Pons (tissue), 1 donor: ENCODE measurements around the gene CDH18.
A peak's percentile ranks its signal among the peaks of the same experiment; 100 is the strongest.

ENCODE experiments used
- DNase-seq: peaks from one replicate; pipeline ENCODE4 v3.0.0-alpha.2; 2016; ENCODE audit warnings: low spot score

Gene CDH18

GRCh38 chr5:19733612-19734495 is 254.1 kb downstream of the CDH18 start:
- no peak for DNase-seq

GRCh38 chr5:19728571-19728970 is 259.4 kb downstream of the CDH18 start:
- DNase-seq, result no peak

GRCh38 chr5:19719109-19719508 is 268.9 kb downstream of the CDH18 start:
- no peak for DNase-seq

GRCh38 chr5:19713740-19714139 is 274.3 kb downstream of the CDH18 start:
- DNase-seq, result no peak

DNA sequence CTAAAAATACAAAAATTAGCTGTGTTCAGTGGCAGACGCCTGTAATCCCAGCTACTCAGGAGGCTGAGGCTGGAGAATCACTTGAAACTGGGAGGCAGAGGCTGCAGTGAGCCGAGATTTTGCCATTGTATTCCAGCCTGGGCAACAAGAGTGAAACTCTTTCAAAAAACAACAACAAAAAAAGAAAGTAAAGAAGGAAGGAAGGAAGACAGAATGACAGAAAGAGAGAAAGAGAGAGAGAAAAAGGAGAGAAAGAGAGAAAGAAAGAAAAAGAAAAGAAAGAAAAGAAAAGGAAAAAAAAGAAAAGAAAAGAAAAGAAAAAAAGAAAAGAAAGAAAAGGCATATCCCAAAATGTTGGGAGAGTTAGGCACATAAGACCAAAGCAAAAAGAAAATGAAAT is 278.6 kb downstream of the CDH18 start:
- no peak for DNase-seq

GRCh38 chr5:19706776-19707175 is 281.2 kb downstream of the CDH18 start:
- no peak for DNase-seq

GRCh38 chr5:19701731-19702130 is 286.3 kb downstream of the CDH18 start:
- no peak for DNase-seq

- no peak for DNase-seq
Measured at GRCh38 chr5:19694949-19695611, 292.9 kb downstream of the CDH18 start.

DNA sequence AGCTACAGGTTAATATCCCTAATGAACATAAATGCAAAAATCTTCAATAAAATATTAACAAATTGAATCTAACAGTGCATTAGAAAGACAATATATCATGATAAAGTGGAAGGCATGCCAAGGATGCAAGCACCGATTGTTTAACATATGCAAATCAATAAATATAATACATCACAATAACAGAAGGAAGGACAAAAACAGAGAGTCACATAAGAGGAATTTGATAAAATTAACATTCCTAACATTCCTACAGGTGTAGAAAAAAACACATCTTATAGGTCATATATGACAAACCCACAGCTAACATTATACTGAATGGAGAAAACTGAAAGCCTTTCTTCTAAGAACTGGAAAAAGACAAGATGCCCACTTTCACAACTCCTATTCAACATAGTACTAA is 297.0 kb downstream of the CDH18 start:
- DNase-seq, result no peak

GRCh38 chr5:19685473-19685872 is 302.5 kb downstream of the CDH18 start:
- no peak for DNase-seq

GRCh38 chr5:19676895-19677294 is 311.1 kb downstream of the CDH18 start:
- DNase-seq, result no peak

GRCh38 chr5:19660679-19661078 is 327.3 kb downstream of the CDH18 start:
- DNase-seq, result no peak

- no peak for DNase-seq
Measured at GRCh38 chr5:19655627-19656026, 332.4 kb downstream of the CDH18 start.

GRCh38 chr5:19638461-19638860 is 349.5 kb downstream of the CDH18 start:
- no peak for DNase-seq

GRCh38 chr5:19630876-19631275 is 357.1 kb downstream of the CDH18 start:
- DNase-seq, result no peak

- no peak for DNase-seq
Measured at GRCh38 chr5:19626211-19626610, 361.8 kb downstream of the CDH18 start.

- DNase-seq, result no peak
Measured at GRCh38 chr5:19625562-19625961, 362.4 kb downstream of the CDH18 start.

GRCh38 chr5:19619571-19619970 is 368.4 kb downstream of the CDH18 start:
- DNase-seq, result no peak

DNA sequence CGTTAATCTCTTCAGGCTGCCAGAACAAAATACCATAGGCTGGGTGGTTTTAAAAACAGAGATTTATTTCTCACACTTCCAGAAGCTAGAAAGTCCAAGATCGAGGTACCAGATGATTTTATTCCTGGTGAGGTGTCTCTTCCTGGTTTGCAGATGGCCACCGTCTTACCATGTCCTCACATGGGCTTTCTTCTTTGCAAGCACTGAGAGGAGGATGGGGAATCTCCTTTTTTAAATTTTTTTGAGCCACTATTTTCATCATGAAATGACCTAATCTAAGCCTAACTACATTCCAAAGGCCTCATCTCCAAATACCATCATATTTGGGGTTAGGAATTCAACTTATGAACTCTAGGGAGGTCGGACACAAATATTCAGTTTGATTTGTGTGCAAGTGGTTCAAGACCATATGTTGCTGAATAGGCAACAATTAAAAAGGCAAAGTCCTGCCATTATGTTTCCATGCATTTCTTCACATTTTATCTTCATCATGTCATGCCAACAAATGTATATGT is 371.2 kb downstream of the CDH18 start:
- no peak for DNase-seq

- no peak for DNase-seq
Measured at GRCh38 chr5:19615661-19616060, 372.3 kb downstream of the CDH18 start.

DNA sequence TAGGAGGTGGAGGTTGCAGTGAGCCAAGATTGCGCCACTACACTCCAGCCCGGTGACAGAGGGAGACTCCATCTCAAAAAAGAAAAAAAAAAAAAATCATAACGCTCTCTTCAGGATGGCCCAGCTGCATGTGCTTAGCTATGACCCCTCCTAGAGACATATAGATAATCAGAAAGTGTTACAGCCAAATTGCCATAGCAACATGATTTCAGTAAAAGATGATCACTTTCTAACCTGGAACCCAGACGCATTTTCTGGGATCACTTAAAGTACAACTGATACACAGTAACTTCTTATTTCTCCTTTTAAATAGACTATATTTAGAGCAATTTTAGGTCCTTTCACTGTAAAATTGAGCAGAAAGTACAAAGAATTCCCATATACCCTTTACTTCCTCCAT is 372.9 kb downstream of the CDH18 start:
- no peak for DNase-seq

DNA sequence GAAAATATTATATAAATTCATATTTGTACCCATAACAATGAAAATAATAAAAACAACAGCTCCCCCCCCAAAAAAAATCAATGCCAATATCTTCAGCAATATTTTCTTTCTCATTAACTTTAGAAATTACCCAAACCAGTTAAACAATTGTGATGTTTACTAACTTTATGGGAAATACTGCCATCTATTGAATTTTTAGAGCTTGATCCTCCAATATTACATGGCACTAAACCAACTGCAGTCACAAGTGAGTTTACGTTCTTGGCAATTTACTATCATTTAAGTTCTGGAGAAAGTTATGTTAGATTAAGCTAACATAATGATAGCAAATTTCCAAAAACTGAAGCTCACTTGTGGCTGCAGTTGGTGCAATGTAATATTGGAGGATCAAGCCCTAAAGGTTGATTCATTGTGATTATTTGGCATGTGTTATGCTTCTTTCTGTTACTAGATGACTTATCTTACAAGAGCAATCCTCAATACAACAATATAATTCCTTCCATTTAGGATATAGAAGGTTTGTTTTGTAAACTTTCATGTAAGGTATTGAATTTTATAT is 379.5 kb downstream of the CDH18 start:
- DNase-seq, result peak; percentile 46

GRCh38 chr5:19605846-19606407 is 382.1 kb downstream of the CDH18 start:
- no peak for DNase-seq
